Activated B cell treated with CpG ODN at 0.5 μM for 24 hours (primary cell): Measurements from ENCODE around the gene ZSCAN5C. TPM values are rescaled to one million over a fixed set of nuclear protein-coding genes. Genes with fewer than 3 reads are reported as not detected.
"Not testable (repeated sequence)": the region's sequence is repeated elsewhere in the genome, so short reads cannot be mapped to it uniquely, and the experiment has no call there.

Experiments used
- ATAC-seq: fragments of 200-7000 bp; cut with Tn5 transposase; one replicate; pipeline ENCODE4 v1.10.0; 2021; ENCODE audit warnings: low read depth, mild to moderate bottlenecking, moderate library complexity
- CTCF ChIA-PET: fragments of 350-600 bp; sonication (Branson Sonifier 250); formaldehyde crosslinking; loops from one replicate; lab custom pipeline; 2021; ENCODE audit warnings: antibody characterized with exemption; lab: Charles Lee
- POLR2A ChIA-PET: fragments of 350-600 bp; sonication (Branson Sonifier 250); formaldehyde crosslinking; loops from one replicate; lab custom pipeline; 2021; ENCODE audit warnings: antibody characterized with exemption; lab: Charles Lee
- DNase-seq: peaks from one replicate; pipeline ENCODE4 v3.0.0; 2022
- H3K27ac Mint-ChIP-seq: one replicate; pipeline ENCODE4 v1.8.0; 2020; ENCODE audit warnings: mixed read lengths
- H3K27me3 Mint-ChIP-seq: one replicate; pipeline ENCODE4 v1.8.0; 2021; ENCODE audit warnings: mixed read lengths
- H3K36me3 Mint-ChIP-seq: one replicate; pipeline ENCODE4 v1.8.0; 2021; ENCODE audit warnings: low read depth, mixed read lengths
- H3K4me1 Mint-ChIP-seq: one replicate; pipeline ENCODE4 v1.8.0; 2021; ENCODE audit warnings: mixed read lengths
- H3K4me3 Mint-ChIP-seq: one replicate; pipeline ENCODE4 v1.8.0; 2020; ENCODE audit warnings: mild to moderate bottlenecking, mixed read lengths
- H3K9me3 Mint-ChIP-seq: one replicate; pipeline ENCODE4 v1.8.0; 2020; ENCODE audit warnings: mixed read lengths
- intact Hi-C: fragments of 100-400 bp; cut with micrococcal nuclease; formaldehyde crosslinking; loops from one replicate; pipeline ENCODE4 v1.15.1; 2024
- total RNA-seq: library from RNA; stranded (reverse); gene quantifications from 2 replicates; pipeline ENCODE4 v1.2.3, GENCODE V29; 2022
- TF ChIP-seq, protein P1 (sequence below): fragments of 200-600 bp; IDR thresholded peaks from one replicate; pipeline ENCODE4 v1.8.0; 2022; ENCODE audit warnings: antibody characterized with exemption, mild to moderate bottlenecking

Gene ZSCAN5C
- total RNA-seq, 1 donor from 2014 or later = not detected

DNA sequence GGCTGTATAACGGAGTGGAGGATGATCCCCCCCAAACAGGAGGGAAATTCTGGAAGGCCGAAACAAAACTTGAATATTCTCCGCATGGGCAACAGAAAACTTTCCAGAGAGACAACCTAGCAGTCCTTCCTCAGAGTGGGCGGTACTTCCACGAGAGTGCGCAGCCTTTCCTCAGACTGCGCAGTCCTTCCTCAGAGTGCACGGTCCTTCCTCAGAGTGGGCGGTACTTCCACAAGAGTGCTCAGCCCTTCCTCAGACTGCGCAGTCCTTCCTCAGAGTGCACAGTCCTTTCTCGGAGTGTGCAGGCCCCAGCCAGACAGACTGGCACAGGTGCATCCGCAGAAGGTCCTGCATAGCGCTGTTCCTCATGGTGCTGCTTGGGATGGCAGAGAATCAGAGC lies 39.0 kb upstream of the ZSCAN5C start:
- Mint-ChIP-seq H3K4me1 (peaks cover 3% of the 10 kb centered on the region), H3K36me3 (peaks cover 18% of the 10 kb centered on the region), H3K9me3 (no peaks in the 10 kb centered on the region), H3K4me3 (no peak overlapping the region), H3K27me3 (peaks cover 2% of the 10 kb centered on the region), H3K27ac (no peak overlapping the region)
- TF ChIP-seq, protein P1, sequence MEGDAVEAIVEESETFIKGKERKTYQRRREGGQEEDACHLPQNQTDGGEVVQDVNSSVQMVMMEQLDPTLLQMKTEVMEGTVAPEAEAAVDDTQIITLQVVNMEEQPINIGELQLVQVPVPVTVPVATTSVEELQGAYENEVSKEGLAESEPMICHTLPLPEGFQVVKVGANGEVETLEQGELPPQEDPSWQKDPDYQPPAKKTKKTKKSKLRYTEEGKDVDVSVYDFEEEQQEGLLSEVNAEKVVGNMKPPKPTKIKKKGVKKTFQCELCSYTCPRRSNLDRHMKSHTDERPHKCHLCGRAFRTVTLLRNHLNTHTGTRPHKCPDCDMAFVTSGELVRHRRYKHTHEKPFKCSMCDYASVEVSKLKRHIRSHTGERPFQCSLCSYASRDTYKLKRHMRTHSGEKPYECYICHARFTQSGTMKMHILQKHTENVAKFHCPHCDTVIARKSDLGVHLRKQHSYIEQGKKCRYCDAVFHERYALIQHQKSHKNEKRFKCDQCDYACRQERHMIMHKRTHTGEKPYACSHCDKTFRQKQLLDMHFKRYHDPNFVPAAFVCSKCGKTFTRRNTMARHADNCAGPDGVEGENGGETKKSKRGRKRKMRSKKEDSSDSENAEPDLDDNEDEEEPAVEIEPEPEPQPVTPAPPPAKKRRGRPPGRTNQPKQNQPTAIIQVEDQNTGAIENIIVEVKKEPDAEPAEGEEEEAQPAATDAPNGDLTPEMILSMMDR = no peak
- ATAC-seq = no peak
- intact Hi-C loops = no loop called here
- ChIA-PET POLR2A (no interaction called here), CTCF (interaction anchor here (1.0 kb wide), 1 partner anchor 97 kb away, joined by 3 read pairs; no protein-coding TSS in a partner anchor)
- DNase-seq = no peak

DNA sequence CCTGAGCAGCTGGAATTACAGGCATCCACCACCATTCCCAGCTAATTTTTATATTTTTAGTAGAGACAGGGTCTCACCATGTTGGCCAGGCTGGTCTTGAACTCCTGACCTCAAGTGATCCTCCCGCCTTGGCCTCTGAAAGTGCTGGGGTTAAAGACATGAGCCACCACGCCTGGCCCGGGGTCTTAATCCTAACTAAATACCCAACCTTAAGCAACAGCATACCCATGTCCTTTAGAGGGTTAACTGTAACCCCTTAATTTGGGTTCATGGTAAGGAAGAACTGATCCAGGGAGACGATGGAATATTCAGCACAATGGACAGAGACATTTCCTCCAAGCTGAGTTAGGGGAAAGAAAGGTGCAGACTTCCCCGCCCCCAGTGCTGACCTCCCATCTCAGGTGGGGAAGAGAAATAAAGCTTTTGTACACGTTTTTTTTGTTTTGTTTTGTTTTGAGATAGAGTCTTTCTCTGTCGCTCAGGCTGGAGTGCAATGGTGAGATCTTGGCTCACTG lies 35.0 kb upstream of the ZSCAN5C start:
- Mint-ChIP-seq H3K4me1 (peaks cover 3% of the 10 kb centered on the region), H3K27me3 (peaks cover 2% of the 10 kb centered on the region), H3K36me3 (no peaks in the 10 kb centered on the region), H3K9me3 (no peaks in the 10 kb centered on the region), H3K4me3 (no peak overlapping the region), H3K27ac (no peak overlapping the region)
- DNase-seq (no peak), ATAC-seq (no peak)
- intact Hi-C loops = no loop called here
- POLR2A ChIA-PET = no interaction called here
- TF ChIP-seq, protein P1 = no peak
- CTCF ChIA-PET = interaction anchor here (2.4 kb wide), 1 partner anchor 86 kb away, joined by 8 read pairs; no protein-coding TSS in a partner anchor

DNA sequence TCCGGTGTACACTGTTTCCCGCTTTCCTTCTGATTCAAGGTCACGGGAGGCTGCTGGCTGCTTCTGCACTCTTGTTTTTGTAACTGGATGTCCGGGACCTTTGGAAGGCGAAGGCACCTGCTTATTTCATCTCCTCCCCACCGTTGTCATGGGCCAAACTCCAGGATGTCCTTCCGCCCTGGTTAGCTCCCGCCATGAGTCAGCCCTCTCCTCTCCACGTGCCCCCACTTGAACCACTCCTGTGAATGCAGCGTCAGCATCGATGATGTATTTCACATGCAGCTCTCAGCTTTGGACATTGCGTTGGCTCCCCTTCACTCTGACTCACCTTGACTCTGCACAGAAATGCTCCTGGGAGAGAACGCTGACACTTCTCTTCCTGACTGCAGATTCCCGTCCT lies 31.8 kb upstream of the ZSCAN5C start:
- CTCF ChIA-PET = interaction anchor here (1.0 to 1.4 kb wide), 3 partner anchors 65 to 94 kb away, joined by 3 to 7 read pairs (median 3); no protein-coding TSS in a partner anchor
- DNase-seq (no peak), ATAC-seq (no peak)
- POLR2A ChIA-PET = no interaction called here
- no peak overlapping the region for H3K4me3 Mint-ChIP-seq
- TF ChIP-seq, protein P1 = no peak
- no peak overlapping the region for H3K27ac Mint-ChIP-seq
- intact Hi-C loops = no loop called here
- no peaks in the 10 kb centered on the region for H3K36me3 Mint-ChIP-seq
- H3K4me1 Mint-ChIP-seq = peaks cover 2% of the 10 kb centered on the region
- H3K27me3 Mint-ChIP-seq = peaks cover 3% of the 10 kb centered on the region
- no peaks in the 10 kb centered on the region for H3K9me3 Mint-ChIP-seq

DNA sequence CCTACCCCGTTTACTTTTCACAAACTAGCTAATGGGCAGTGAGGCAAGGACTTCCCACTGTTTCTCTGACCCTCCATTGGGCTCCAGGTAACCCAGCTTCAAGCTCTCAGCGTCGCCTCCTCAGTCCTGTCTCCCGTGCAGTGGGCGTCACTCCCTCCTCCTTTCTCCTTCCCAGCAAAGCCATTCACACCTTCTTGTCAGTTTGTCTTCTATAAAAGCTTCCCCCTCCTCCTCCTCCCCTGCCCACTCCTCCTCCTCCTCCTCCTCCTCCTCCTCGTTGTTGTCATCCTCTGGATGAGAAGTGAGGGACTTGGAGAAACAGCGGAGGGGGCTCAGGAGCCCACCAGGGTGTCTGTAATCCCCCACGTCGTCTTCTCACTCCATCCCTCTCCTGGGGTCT lies 28.0 kb upstream of the ZSCAN5C start:
- ChIA-PET CTCF (interaction anchor here (0.7 to 4.2 kb wide), 5 partner anchors 40 to 160 kb away, joined by 3 to 26 read pairs (median 5); no protein-coding TSS in a partner anchor), POLR2A (no interaction called here)
- ATAC-seq (no peak), DNase-seq (no peak)
- Mint-ChIP-seq H3K9me3 (no peaks in the 10 kb centered on the region), H3K4me3 (no peak overlapping the region), H3K36me3 (no peaks in the 10 kb centered on the region), H3K4me1 (peaks cover 2% of the 10 kb centered on the region), H3K27me3 (peaks cover 3% of the 10 kb centered on the region), H3K27ac (no peak overlapping the region)
- TF ChIP-seq, protein P1 = no peak
- intact Hi-C loops = no loop called here

DNA sequence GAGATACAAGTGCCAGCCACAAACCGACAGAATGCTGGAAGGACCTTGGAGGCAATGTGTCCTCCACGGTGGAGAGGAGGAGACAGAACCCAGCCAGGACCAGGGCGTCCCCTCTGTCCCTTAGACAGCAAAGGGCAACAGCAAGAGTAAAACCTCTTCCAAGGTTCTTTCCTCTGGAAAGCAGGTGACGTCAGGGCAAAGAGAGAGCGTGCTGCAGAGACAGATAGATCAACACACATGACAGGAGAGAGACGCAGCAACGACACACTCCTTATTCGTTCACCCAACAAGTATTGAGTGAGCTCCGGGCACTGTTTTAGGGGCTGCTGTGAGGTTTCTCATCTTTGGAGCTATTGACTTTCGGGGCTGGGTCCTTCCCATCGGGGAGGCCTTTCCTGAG lies 27.5 kb upstream of the ZSCAN5C start:
- DNase-seq (no peak), ATAC-seq (no peak)
- TF ChIP-seq, protein P1 = no peak
- Mint-ChIP-seq H3K4me1 (peaks cover 2% of the 10 kb centered on the region), H3K27me3 (peaks cover 3% of the 10 kb centered on the region), H3K4me3 (no peak overlapping the region), H3K27ac (no peak overlapping the region), H3K36me3 (no peaks in the 10 kb centered on the region), H3K9me3 (no peaks in the 10 kb centered on the region)
- intact Hi-C loops = no loop called here
- ChIA-PET POLR2A (no interaction called here), CTCF (interaction anchor here (1.2 to 4.2 kb wide), 3 partner anchors 98 to 159 kb away, joined by 3 to 26 read pairs (median 5); no protein-coding TSS in a partner anchor)

DNA sequence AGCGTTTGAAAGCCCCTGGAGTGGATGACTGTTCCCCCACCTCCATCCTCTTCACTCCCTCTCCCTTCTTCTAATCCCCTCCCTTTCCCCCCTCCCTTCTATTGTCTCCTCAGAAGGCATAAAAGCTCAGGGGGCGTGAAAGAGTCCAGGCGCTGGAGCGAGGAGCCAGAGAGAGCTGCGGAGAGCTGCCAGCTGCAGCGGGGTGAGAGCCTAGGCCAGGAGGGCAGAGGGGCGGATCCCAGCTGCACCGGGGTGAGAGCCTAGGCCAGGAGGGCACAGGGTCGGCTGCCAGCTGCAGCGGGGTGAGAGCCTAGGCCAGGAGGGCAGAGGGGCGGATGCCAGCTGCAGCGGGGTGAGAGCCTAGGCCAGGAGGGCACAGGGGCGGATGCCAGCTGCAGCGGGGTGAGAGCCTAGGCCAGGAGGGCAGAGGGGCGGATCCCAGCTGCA lies 26.2 kb upstream of the ZSCAN5C start, which contains the start of gene GALP:
GALP (plus strand) TSS at position 148 of the 447 bp plus-strand sequence. CDS start 1,101 bp downstream, outside the sequence.
- H3K4me3 Mint-ChIP-seq, DNase-seq, intact Hi-C loops, POLR2A ChIA-PET, H3K36me3 Mint-ChIP-seq, H3K27me3 Mint-ChIP-seq, H3K27ac Mint-ChIP-seq, H3K4me1 Mint-ChIP-seq, H3K9me3 Mint-ChIP-seq, ATAC-seq: not testable (repeated sequence)
- CTCF ChIA-PET = interaction anchor here (0.9 kb wide), 1 partner anchor 99 kb away, joined by 3 read pairs; no protein-coding TSS in a partner anchor

DNA sequence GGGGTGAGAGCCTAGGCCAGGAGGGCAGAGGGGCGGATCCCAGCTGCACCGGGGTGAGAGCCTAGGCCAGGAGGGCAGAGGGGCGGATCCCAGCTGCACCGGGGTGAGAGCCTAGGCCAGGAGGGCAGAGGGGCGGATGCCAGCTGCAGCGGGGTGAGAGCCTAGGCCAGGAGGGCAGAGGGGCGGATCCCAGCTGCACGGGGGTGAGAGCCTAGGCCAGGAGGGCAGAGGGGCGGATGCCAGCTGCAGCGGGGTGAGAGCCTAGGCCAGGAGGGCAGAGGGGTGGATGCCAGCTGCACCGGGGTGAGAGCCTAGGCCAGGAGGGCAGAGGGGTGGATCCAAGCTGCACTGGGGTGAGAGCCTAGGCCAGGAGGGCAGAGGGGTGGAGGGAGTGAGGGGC lies 25.8 kb upstream of the ZSCAN5C start:
- H3K27ac Mint-ChIP-seq, H3K4me3 Mint-ChIP-seq, intact Hi-C loops: not testable (repeated sequence)

More for the DNA sequence above, 25.8 kb upstream of the ZSCAN5C start:
- POLR2A ChIA-PET, H3K4me1 Mint-ChIP-seq, DNase-seq, H3K36me3 Mint-ChIP-seq, H3K27me3 Mint-ChIP-seq, ATAC-seq, H3K9me3 Mint-ChIP-seq: not testable (repeated sequence)
- CTCF ChIA-PET = interaction anchor here (0.9 kb wide), 1 partner anchor 100 kb away, joined by 3 read pairs; no protein-coding TSS in a partner anchor
